ENCODE data around the gene FBLN1. TPM values are rescaled to one million over a fixed set of nuclear protein-coding genes. Genes with fewer than 3 reads are reported as not detected.

Gene FBLN1
- total and polyA plus RNA-seq, 2 of the 8 experiments (the other 6 are each of a cell fraction or from before 2014, with no cell fraction given), result 159 to 168 TPM

GRCh38 chr22:45527456-45527855 is 24.8 kb downstream of the FBLN1 start:
- no peaks in the 10 kb centered on the region for H3K9me3 ChIP-seq (ENCODE audit: insufficient read depth in 2 of 2, low read depth in 1 of 2, low read length in 1 of 2)
- H2BK5ac ChIP-seq (ENCODE audit: low read depth, low read length), result no peak overlapping the region
- FAIRE-seq (no peak), DNase-seq (ENCODE audit: low read depth in 1 of 2, low spot score in 2 of 2) (no peak)
- H3K18ac ChIP-seq (ENCODE audit: extremely low read depth, low read length), result no peak overlapping the region
- H3K27me3 ChIP-seq (replicated peaks in 1 of 4; ENCODE audit: control insufficient read depth in 3 of 4, extremely low read depth in 1 of 4, insufficient read depth in 3 of 4, low read length in 3 of 4), result no peaks in the 10 kb centered on the region
- H4K5ac ChIP-seq (ENCODE audit: insufficient read length, low read depth, low read length), result no peak overlapping the region
- no peak overlapping the region for H3K14ac ChIP-seq (ENCODE audit: insufficient read length)
- H2BK20ac ChIP-seq (ENCODE audit: low read length), result no peak overlapping the region
- no peak overlapping the region for H2AK5ac ChIP-seq (ENCODE audit: low read depth, low read length)
- POLR2A ChIA-PET (ENCODE audit: partially characterized antibody), result no interaction called here
- H3K9ac ChIP-seq (replicated peaks in 1 of 4; ENCODE audit: extremely low read depth in 1 of 4, low read depth in 3 of 4, low read length in 3 of 4), result no peak overlapping the region
- no peak overlapping the region for H4K91ac ChIP-seq (replicated peaks; ENCODE audit: insufficient read length, low read length)
- H3K23ac ChIP-seq (ENCODE audit: insufficient read length), result no peak overlapping the region
- H3K23me2 ChIP-seq (ENCODE audit: low read depth, low read length), result no peaks in the 10 kb centered on the region
- CTCF ChIA-PET (ENCODE audit: partially characterized antibody), result interaction anchor here (1.0 to 2.5 kb wide), 2 partner anchors 10 to 22 kb away, joined by 3 to 9 read pairs; no protein-coding TSS in a partner anchor
- no peak overlapping the region for H4K8ac ChIP-seq (ENCODE audit: extremely low read depth, insufficient read depth, low read length)
- H3K4me3 ChIP-seq (ENCODE audit: extremely low read depth in 1 of 4, insufficient read depth in 2 of 4, low read depth in 3 of 4, low read length in 4 of 4), result no peak overlapping the region
- H3K56ac ChIP-seq (replicated peaks; ENCODE audit: insufficient read length, low read depth, low read length), result no peak overlapping the region
- H3K27ac ChIP-seq (ENCODE audit: low read depth, low read length), result no peak overlapping the region
- no peak overlapping the region for H2BK12ac ChIP-seq (ENCODE audit: low read depth, low read length)
- peaks cover 2% of the 10 kb centered on the region; the same call in 1 of the 2 replicates for H3K79me1 ChIP-seq (ENCODE audit: low read depth, low read length)
- no peak overlapping the region for H2AFZ ChIP-seq (ENCODE audit: low read length)
- H2BK15ac ChIP-seq (ENCODE audit: low read length), result no peak overlapping the region
- H3K4ac ChIP-seq (replicated peaks; ENCODE audit: insufficient read length, low read depth, low read length), result no peak overlapping the region
- 96% methylated on average over 6 of the region's 6 CpGs; no CpG with 5 or more reads in 1 of the 2 experiments for WGBS, 2 experiments (ENCODE audit: extremely low coverage in 1 of 2, insufficient coverage in 1 of 2, insufficient read length in 1 of 2, insufficient replicate concordance in 2 of 2, low coverage in 1 of 2, low lambda C conversion rate in 2 of 2, missing lambda C conversion rate in 1 of 2)
- H3K36me3 ChIP-seq (ENCODE audit: control insufficient read depth in 2 of 4, insufficient read depth in 4 of 4, low read length in 3 of 4), result peaks cover 11 to 36% (median 28%) of the 10 kb centered on the region in 4 experiments; a peak in 6 of 8 replicates
- no peaks in the 10 kb centered on the region for H3K4me1 ChIP-seq (replicated peaks in 1 of 4; ENCODE audit: control insufficient read depth in 3 of 4, insufficient read depth in 4 of 4, low read length in 3 of 4)
- peaks cover 5 to 9% of the 10 kb centered on the region in 2 experiments for H4K20me1 ChIP-seq (replicated peaks in 1 of 2; ENCODE audit: control insufficient read depth in 1 of 2, insufficient read depth in 2 of 2, low read length in 2 of 2)
- no peak overlapping the region for H3K4me2 ChIP-seq (ENCODE audit: insufficient read depth in 1 of 2, low read depth in 2 of 2, low read length in 2 of 2)
- no peaks in the 10 kb centered on the region for H3K79me2 ChIP-seq (ENCODE audit: control insufficient read depth in 1 of 2, insufficient read depth in 2 of 2, low read length in 2 of 2)
- no peak overlapping the region for H2BK120ac ChIP-seq (replicated peaks; ENCODE audit: low read depth, low read length)
- no peak for TF ChIP-seq PHF8 (conservative IDR thresholded peaks at IDR 0.05; ENCODE audit: low read depth, low read length)
- no peak for TF ChIP-seq TAF1 (IDR thresholded peaks at IDR 0.05; ENCODE audit: low read depth, low read length)
- no peak for TF ChIP-seq RBBP5 (IDR thresholded peaks at IDR 0.05; ENCODE audit: borderline replicate concordance, low read depth, low read length)
- TF ChIP-seq MAFK (IDR thresholded peaks at IDR 0.05; ENCODE audit: low read depth, low read length), result no peak
- TF ChIP-seq GTF2F1 (IDR thresholded peaks at IDR 0.05; ENCODE audit: borderline replicate concordance, low read depth, low read length), result no peak
- no peak for TF ChIP-seq TCF12 (IDR thresholded peaks at IDR 0.05; ENCODE audit: low read depth, low read length)
- no peak for TF ChIP-seq NANOG (IDR thresholded peaks at IDR 0.05; ENCODE audit: insufficient read depth, low read depth, low read length, poor library complexity, severe bottlenecking)
- no peak for TF ChIP-seq TAF7 (optimal IDR thresholded peaks at IDR 0.05; ENCODE audit: borderline replicate concordance, low read depth, low read length)
- TF ChIP-seq CBX8 (IDR thresholded peaks at IDR 0.05; ENCODE audit: borderline replicate concordance, low read depth, low read length), result no peak
- no peak for TF ChIP-seq TEAD4 (IDR thresholded peaks at IDR 0.05; ENCODE audit: low read depth, low read length)
- TF ChIP-seq POLR2AphosphoS5 (IDR thresholded peaks at IDR 0.05; ENCODE audit: low read depth, low read length), result no peak
- no peak for TF ChIP-seq SIX5 (IDR thresholded peaks at IDR 0.05; ENCODE audit: low read depth, low read length)
- no peak for TF ChIP-seq RAD21 (IDR thresholded peaks at IDR 0.05 in 1 of 2, conservative IDR thresholded peaks at IDR 0.05 in 1 of 2; ENCODE audit: low read depth in 2 of 2, low read length in 2 of 2)
- no peak for TF ChIP-seq RFX5 (IDR thresholded peaks at IDR 0.05; ENCODE audit: borderline replicate concordance, low read depth, low read length)
- TF ChIP-seq BRCA1 (IDR thresholded peaks at IDR 0.05; ENCODE audit: low read depth, low read length), result no peak

Data from H1 (cell line).